H1 (cell line): ENCODE measurements around the gene PALM. TPM values are rescaled to one million over a fixed set of nuclear protein-coding genes. Genes with fewer than 3 reads are reported as not detected.

Experiments used
- CTCF ChIA-PET: fragments of 300-600 bp; sonication (Branson Sonifier 250); formaldehyde crosslinking; loops from one replicate; lab custom pipeline; 2021; ENCODE audit not compliant: partially characterized antibody; lab: Charles Lee
- POLR2A ChIA-PET: fragments of 300-600 bp; sonication (Branson Sonifier 250); formaldehyde crosslinking; loops from one replicate; lab custom pipeline; 2021; ENCODE audit warnings: inconsistent platforms; ENCODE audit not compliant: partially characterized antibody; lab: Charles Lee
- DNase-seq, 2 experiments: peaks; one replicate each; pipeline versions ENCODE4 v3.0.0 to v3.0.0-alpha.2; 2010 to 2022; ENCODE audit warnings: low spot score in 2 of 2, low read depth in 1 of 2, mixed read lengths in 1 of 2
- FAIRE-seq: peaks from 2 replicates; lab custom pipeline; 2011; peaks lifted over from hg19 to GRCh38; lab: Jason Lieb, UNC
- H2AFZ ChIP-seq: 2 replicates; pipeline ENCODE4 v1.8.1; 2012; ENCODE audit warnings: low read length, inconsistent platforms
- H2AK5ac ChIP-seq: 2 replicates; pipeline ENCODE4 v1.6.1; 2013; ENCODE audit warnings: low read depth, low read length
- H2BK120ac ChIP-seq: replicated peaks from 2 replicates; pipeline ENCODE3; 2013; ENCODE audit warnings: low read depth, low read length, inconsistent platforms
- H2BK12ac ChIP-seq: 2 replicates; pipeline ENCODE4 v1.6.1; 2013; ENCODE audit warnings: low read depth, low read length
- H2BK15ac ChIP-seq: 2 replicates; pipeline ENCODE4 v1.6.1; 2013; ENCODE audit warnings: low read length
- H2BK20ac ChIP-seq: 2 replicates; pipeline ENCODE4 v1.6.1; 2013; ENCODE audit warnings: low read length
- H2BK5ac ChIP-seq: 2 replicates; pipeline ENCODE4 v1.6.1; 2013; ENCODE audit warnings: low read depth, low read length
- H3K14ac ChIP-seq: 2 replicates; pipeline ENCODE4 v1.6.1; 2013; ENCODE audit warnings: inconsistent platforms; ENCODE audit not compliant: insufficient read length
- H3K18ac ChIP-seq: 2 replicates; pipeline ENCODE4 v1.6.1; 2013; ENCODE audit warnings: low read length; ENCODE audit errors: extremely low read depth
- H3K23ac ChIP-seq: 2 replicates; pipeline ENCODE4 v1.6.1; 2013; ENCODE audit warnings: inconsistent platforms; ENCODE audit not compliant: insufficient read length
- H3K23me2 ChIP-seq: 2 replicates; pipeline ENCODE4 v1.6.1; 2013; ENCODE audit warnings: low read depth, low read length
- H3K27ac ChIP-seq: 2 replicates; pipeline ENCODE4 v1.6.1; 2011; ENCODE audit warnings: low read depth, low read length, inconsistent platforms
- H3K27me3 ChIP-seq, 4 experiments: replicated peaks in 1 of 4; 1 replicate in 1 of 4; 2 replicates in 3 of 4; pipeline versions ENCODE4 v1.6.1 to v1.8.1; 2011 to 2013; ENCODE audit warnings: low read length in 3 of 4, mild to moderate bottlenecking in 3 of 4, inconsistent platforms in 2 of 4, mixed read lengths in 2 of 4, moderate library complexity in 1 of 4; ENCODE audit not compliant: control insufficient read depth in 3 of 4, insufficient read depth in 3 of 4; ENCODE audit errors: extremely low read depth in 1 of 4
- H3K36me3 ChIP-seq, 4 experiments: 2 replicates each; pipeline versions ENCODE4 v1.6.1 to v1.8.1; 2011 to 2013; ENCODE audit warnings: mild to moderate bottlenecking in 4 of 4, low read length in 3 of 4, moderate library complexity in 2 of 4, control low read depth in 1 of 4, inconsistent platforms in 1 of 4; ENCODE audit not compliant: insufficient read depth in 4 of 4, control insufficient read depth in 2 of 4
- H3K4ac ChIP-seq: replicated peaks from 2 replicates; pipeline ENCODE3; 2013; ENCODE audit warnings: low read length, low read depth, mixed read lengths, inconsistent platforms; ENCODE audit not compliant: insufficient read length
- H3K4me1 ChIP-seq, 4 experiments: replicated peaks in 1 of 4; 1 replicate in 1 of 4; 2 replicates in 3 of 4; pipeline versions ENCODE4 v1.6.1 to v1.8.1; 2011 to 2013; ENCODE audit warnings: low read length in 3 of 4, inconsistent platforms in 2 of 4, mixed read lengths in 1 of 4; ENCODE audit not compliant: insufficient read depth in 4 of 4, control insufficient read depth in 3 of 4
- H3K4me2 ChIP-seq, 2 experiments: 2 replicates each; pipeline versions ENCODE4 v1.6.1 to v1.8.1; 2011 to 2013; ENCODE audit warnings: low read depth in 2 of 2, low read length in 2 of 2, control low read depth in 1 of 2, inconsistent platforms in 1 of 2, mild to moderate bottlenecking in 1 of 2; ENCODE audit not compliant: insufficient read depth in 1 of 2
- H3K4me3 ChIP-seq, 4 experiments: fragments of 200-600, 300-600 bp in 1 of 4; sonication (generic), shearing (Covaris generic), sonication (Bioruptor Twin) in 1 of 4; 2 replicates each; pipeline versions ENCODE4 v1.5.1 to v1.8.1; 2011 to 2016; ENCODE audit warnings: low read length in 4 of 4, low read depth in 3 of 4, control low read depth in 2 of 4, inconsistent platforms in 2 of 4, mild to moderate bottlenecking in 2 of 4, mixed read lengths in 1 of 4, moderate library complexity in 1 of 4; ENCODE audit not compliant: insufficient read depth in 2 of 4; ENCODE audit errors: extremely low read depth in 1 of 4
- H3K56ac ChIP-seq: replicated peaks from 2 replicates; pipeline ENCODE3; 2013; ENCODE audit warnings: low read depth, mild to moderate bottlenecking, mixed read lengths, low read length, inconsistent platforms; ENCODE audit not compliant: insufficient read length
- H3K79me1 ChIP-seq: 2 replicates; pipeline ENCODE4 v1.6.1; 2013; ENCODE audit warnings: low read depth, low read length, control low read depth
- H3K79me2 ChIP-seq, 2 experiments: 2 replicates each; pipeline versions ENCODE4 v1.6.1 to v1.8.1; 2012 to 2013; ENCODE audit warnings: low read length in 2 of 2, mild to moderate bottlenecking in 2 of 2, inconsistent platforms in 1 of 2; ENCODE audit not compliant: insufficient read depth in 2 of 2, control insufficient read depth in 1 of 2
- H3K9ac ChIP-seq, 4 experiments: replicated peaks in 1 of 4; 1 replicate in 1 of 4; 2 replicates in 3 of 4; pipeline versions ENCODE4 v1.6.1 to v1.8.1; 2011 to 2013; ENCODE audit warnings: low read depth in 3 of 4, low read length in 3 of 4, control low read depth in 2 of 4, mild to moderate bottlenecking in 2 of 4, moderate library complexity in 2 of 4, inconsistent platforms in 1 of 4; ENCODE audit errors: extremely low read depth in 1 of 4
- H3K9me3 ChIP-seq, 2 experiments: 2 replicates each; pipeline versions ENCODE4 v1.6.1 to v1.8.1; 2012 to 2013; ENCODE audit warnings: mild to moderate bottlenecking in 2 of 2, moderate library complexity in 2 of 2, control low read depth in 1 of 2, inconsistent platforms in 1 of 2, low read depth in 1 of 2, low read length in 1 of 2, mixed read lengths in 1 of 2; ENCODE audit not compliant: insufficient read depth in 2 of 2
- H4K20me1 ChIP-seq, 2 experiments: replicated peaks in 1 of 2; 2 replicates each; pipeline versions ENCODE3 to v1.8.1; 2011 to 2013; ENCODE audit warnings: inconsistent platforms in 2 of 2, low read length in 2 of 2, mild to moderate bottlenecking in 1 of 2; ENCODE audit not compliant: insufficient read depth in 2 of 2, control insufficient read depth in 1 of 2
- H4K5ac ChIP-seq: 2 replicates; pipeline ENCODE4 v1.6.1; 2013; ENCODE audit warnings: low read length, low read depth, mixed read lengths, inconsistent platforms; ENCODE audit not compliant: insufficient read length
- H4K8ac ChIP-seq: 2 replicates; pipeline ENCODE4 v1.8.0; 2013; ENCODE audit warnings: mild to moderate bottlenecking, moderate library complexity, low read length, inconsistent platforms; ENCODE audit not compliant: insufficient read depth; ENCODE audit errors: extremely low read depth
- H4K91ac ChIP-seq: replicated peaks from 2 replicates; pipeline ENCODE3; 2013; ENCODE audit warnings: low read length, mixed read lengths, inconsistent platforms; ENCODE audit not compliant: insufficient read length
- CREB1 ChIP-seq: IDR thresholded peaks from 2 replicates; pipeline ENCODE4 v1.6.1; 2012; ENCODE audit warnings: inconsistent platforms
- GABPA ChIP-seq: IDR thresholded peaks from 2 replicates; pipeline ENCODE4 v1.6.1; 2011; ENCODE audit warnings: mild to moderate bottlenecking, low read length, moderate library complexity, borderline replicate concordance; ENCODE audit not compliant: insufficient read depth
- GTF2F1 ChIP-seq: IDR thresholded peaks from 2 replicates; pipeline ENCODE4 v1.6.1; 2012; ENCODE audit warnings: low read depth, low read length, improper control_type of control experiment, borderline replicate concordance
- JUN ChIP-seq: IDR thresholded peaks from 2 replicates; pipeline ENCODE4 v1.6.1; 2011; ENCODE audit warnings: low read depth, mild to moderate bottlenecking, improper control_type of control experiment, low read length
- JUND ChIP-seq: IDR thresholded peaks from 2 replicates; pipeline ENCODE4 v1.6.1; 2011; ENCODE audit warnings: mild to moderate bottlenecking, improper control_type of control experiment, low read length
- KDM4A ChIP-seq: IDR thresholded peaks from one replicate; pipeline ENCODE4 v1.7.1; 2012; ENCODE audit warnings: low read depth, mild to moderate bottlenecking, moderate library complexity, low read length, inconsistent platforms; ENCODE audit not compliant: severe bottlenecking
- POLR2A ChIP-seq, 2 experiments: IDR thresholded peaks; 1 replicate in 1 of 2; 2 replicates in 1 of 2; pipeline ENCODE4 v1.6.1; 2011; ENCODE audit warnings: low read depth in 2 of 2, low read length in 2 of 2, mild to moderate bottlenecking in 2 of 2; ENCODE audit errors: control extremely low read depth in 1 of 2
- POLR2AphosphoS5 ChIP-seq: IDR thresholded peaks from 2 replicates; pipeline ENCODE4 v1.6.1; 2011; ENCODE audit warnings: low read depth, low read length
- RFX5 ChIP-seq: IDR thresholded peaks from 2 replicates; pipeline ENCODE4 v1.6.1; 2011; ENCODE audit warnings: low read depth, low read length, improper control_type of control experiment, borderline replicate concordance
- RXRA ChIP-seq: IDR thresholded peaks from 2 replicates; pipeline ENCODE4 v1.6.1; 2011; ENCODE audit warnings: low read depth, mild to moderate bottlenecking, low read length, moderate library complexity; ENCODE audit not compliant: insufficient read depth
- SIRT6 ChIP-seq: IDR thresholded peaks from one replicate; pipeline ENCODE4 v1.7.1; 2012; ENCODE audit warnings: low read length, inconsistent platforms
- SP1 ChIP-seq: IDR thresholded peaks from 2 replicates; pipeline ENCODE4 v1.6.1; 2011; ENCODE audit warnings: low read depth, low read length
- SRF ChIP-seq: IDR thresholded peaks from 2 replicates; pipeline ENCODE4 v1.6.1; 2011; ENCODE audit warnings: mild to moderate bottlenecking, low read depth, low read length, moderate library complexity
- USF2 ChIP-seq: IDR thresholded peaks from 2 replicates; pipeline ENCODE4 v1.6.1; 2011; ENCODE audit warnings: low read length, improper control_type of control experiment
- WGBS, 2 experiments: shearing (Covaris generic) in 1 of 2; methylation state at CpG; one replicate each; pipeline versions ENCODE4 v1.1.6 to v1.1.7; 2013 to 2015; ENCODE audit warnings: low lambda C conversion rate in 2 of 2, mixed read lengths in 2 of 2, inconsistent platforms in 1 of 2, low coverage in 1 of 2, missing lambda C conversion rate in 1 of 2; ENCODE audit not compliant: insufficient replicate concordance in 2 of 2, insufficient coverage in 1 of 2, insufficient read length in 1 of 2; ENCODE audit errors: extremely low coverage in 1 of 2, missing lambda C conversion rate in 1 of 2; 5-methylcytosine and 5-hydroxymethylcytosine counted together
- polyA plus RNA-seq, 7 experiments: library from polyadenylated mRNA; depleted of rRNA in 3 of 7; stranded (reverse) in 5 of 7; unstranded in 2 of 7; fragments of >200 nt in 5 of 7; fragments of 200-250 nt in 2 of 7; gene quantifications; 1 replicate in 5 of 7; 2 replicates in 1 of 7; 4 replicates in 1 of 7; pipeline versions ENCODE4 v1.2.1 to v1.2.3, GENCODE V29; 2011 to 2013; ENCODE audit warnings: missing spikeins in 2 of 7, mixed read lengths in 2 of 7
- total RNA-seq: library from RNA; stranded (reverse); fragmentation: NEBNext Ultra II Directional; extraction: Animal tissue kit (Norgen Biotek cat#: 25700); gene quantifications from 2 replicates; pipeline ENCODE4 v1.2.1, GENCODE V29; 2021

Gene PALM
- total and polyA plus RNA-seq, 2 of the 8 experiments (the other 6 are each of a cell fraction or from before 2014, with no cell fraction given) = 5.7 to 16.5 TPM

- H3K9ac ChIP-seq = no peak overlapping the region
- FAIRE-seq = no peak
- no peak overlapping the region for H2BK20ac ChIP-seq
- no peak overlapping the region for H2BK5ac ChIP-seq
- H3K27ac ChIP-seq = no peak overlapping the region
- no peak for DNase-seq
- no peak overlapping the region for H2BK12ac ChIP-seq
- no peaks in the 10 kb centered on the region for H3K4me1 ChIP-seq
- H3K4me2 ChIP-seq = no peak overlapping the region
- no peaks in the 10 kb centered on the region for H3K23me2 ChIP-seq
- 96% methylated on average over 12 of the region's 15 CpGs; no CpG with 5 or more reads in 1 of the 2 experiments for WGBS, 2 experiments
- no peak overlapping the region for H4K91ac ChIP-seq
- H3K9me3 ChIP-seq = no peaks in the 10 kb centered on the region; a peak in 1 of 4 replicates
- H3K18ac ChIP-seq = no peak overlapping the region
- 0 out of 7 replicates have a peak, but pooled peaks cover 0 to 2% (median 0%) of the 10 kb centered on the region in 4 experiments for H3K27me3 ChIP-seq
- no peak overlapping the region for H3K56ac ChIP-seq
- H2AFZ ChIP-seq = no peak overlapping the region
- H3K79me2 ChIP-seq = no peaks in the 10 kb centered on the region
- H4K8ac ChIP-seq = no peak overlapping the region
- no peak overlapping the region for H2AK5ac ChIP-seq
- ChIA-PET POLR2A (interaction anchor here (1.6 kb wide), 1 partner anchor 16 kb away, joined by 3 read pairs; no protein-coding TSS in a partner anchor), CTCF (interaction anchor here (0.6 to 2.4 kb wide), 5 partner anchors 9 to 18 kb away, joined by 3 to 7 read pairs (median 3); no protein-coding TSS in a partner anchor)
- H3K36me3 ChIP-seq = no peaks in the 10 kb centered on the region
- H3K4me3 ChIP-seq = no peak overlapping the region
- peaks cover 0 to 1% of the 10 kb centered on the region in 2 experiments for H4K20me1 ChIP-seq
- H3K23ac ChIP-seq = no peak overlapping the region
- no peaks in the 10 kb centered on the region for H3K79me1 ChIP-seq
- H2BK15ac ChIP-seq = no peak overlapping the region
- H3K4ac ChIP-seq = no peak overlapping the region
- no peak overlapping the region for H3K14ac ChIP-seq
- no peak overlapping the region for H4K5ac ChIP-seq
- H2BK120ac ChIP-seq = no peak overlapping the region
- TF ChIP-seq SP1 = no peak
- TF ChIP-seq GTF2F1 = no peak
- no peak for TF ChIP-seq JUND
- no peak for TF ChIP-seq GABPA
- no peak for TF ChIP-seq POLR2A (IDR thresholded peaks at IDR 0.05; ENCODE audit: control extremely low read depth in 1 of 2, low read depth in 2 of 2, low read length in 2 of 2)
- TF ChIP-seq SIRT6 = no peak
- TF ChIP-seq RXRA = no peak
- no peak for TF ChIP-seq JUN
- no peak for TF ChIP-seq USF2
- no peak for TF ChIP-seq CREB1
- TF ChIP-seq POLR2AphosphoS5 = no peak
- no peak for TF ChIP-seq KDM4A
- no peak for TF ChIP-seq RFX5
- no peak for TF ChIP-seq SRF
These were observed 20.5 kb upstream of the PALM start for GRCh38 chr19:688214-688613.
